GM12891 (cell line): Measurements from ENCODE around the gene TMEM218.
"Not testable (repeated sequence)": the region's sequence is repeated elsewhere in the genome, so short reads cannot be mapped to it uniquely, and the experiment has no call there.

Source experiments
- DNase-seq: peaks from one replicate; pipeline ENCODE4 v3.0.0; 2011; ENCODE audit warnings: low spot score; ENCODE audit not compliant: insufficient read length
- FAIRE-seq: peaks from 2 replicates; lab custom pipeline; 2011; peaks lifted over from hg19 to GRCh38; lab: Jason Lieb, UNC
- PAX5 ChIP-seq: IDR thresholded peaks from 2 replicates; pipeline ENCODE4 v1.6.1; 2011; ENCODE audit warnings: low read length, moderate library complexity, mild to moderate bottlenecking; ENCODE audit not compliant: insufficient read depth, severe bottlenecking
- POLR2A ChIP-seq: IDR thresholded peaks from 2 replicates; pipeline ENCODE4 v1.6.1; 2011; ENCODE audit warnings: low read depth, low read length, control low read depth
- POLR2AphosphoS5 ChIP-seq: IDR thresholded peaks from 2 replicates; pipeline ENCODE4 v1.6.1; 2011; ENCODE audit warnings: low read depth, low read length, control low read depth
- POU2F2 ChIP-seq: IDR thresholded peaks from 2 replicates; pipeline ENCODE4 v1.6.1; 2011; ENCODE audit warnings: low read depth, mild to moderate bottlenecking, control low read depth, low read length, moderate library complexity
- SPI1 ChIP-seq: IDR thresholded peaks from 2 replicates; pipeline ENCODE4 v1.6.1; 2011; ENCODE audit warnings: low read depth, low read length, control low read depth
- TAF1 ChIP-seq: IDR thresholded peaks from 2 replicates; pipeline ENCODE4 v1.6.1; 2011; ENCODE audit warnings: low read depth, low read length, control low read depth

TMEM218 gene

GRCh38 chr11:125063429-125064043 lies 47.9 kb downstream of the TMEM218 start:
- DNase-seq, result no peak
- FAIRE-seq, result peak; percentile 54
- TF ChIP-seq SPI1 (no peak), POLR2AphosphoS5 (no peak), TAF1 (no peak), POLR2A (no peak), POU2F2 (no peak), PAX5 (no peak)

- FAIRE-seq (peak; percentile 97), DNase-seq (peak; percentile 83)
- TF ChIP-seq TAF1 (peak; percentile 27; the same call in 1 of the 2 replicates), SPI1 (peak; percentile 92), PAX5 (no peak), POLR2AphosphoS5 (peak; percentile 70), POLR2A (peak; percentile 70), POU2F2 (0 out of 2 replicates have a peak, but pooled peaks have one; percentile 24)
Measured at GRCh38 chr11:125062931-125063428, 48.4 kb downstream of the TMEM218 start, which contains the start of gene SLC37A2. Gene SLC37A2 (plus strand): TSS chr11:125063305. CDS start chr11:125063368, 63 bp downstream.

- no peak for TF ChIP-seq POLR2A
- no peak for TF ChIP-seq SPI1
- no peak for TF ChIP-seq PAX5
- TF ChIP-seq TAF1, result no peak
- no peak for TF ChIP-seq POU2F2
- no peak for TF ChIP-seq POLR2AphosphoS5
- DNase-seq (no peak), FAIRE-seq (peak; percentile 5)
Measured at GRCh38 chr11:125062218-125062930, 49.1 kb downstream of the TMEM218 start.

GRCh38 chr11:125061281-125061680 lies 50.1 kb downstream of the TMEM218 start:
- DNase-seq (no peak), FAIRE-seq (no peak)
- TF ChIP-seq POLR2AphosphoS5, result no peak
- no peak for TF ChIP-seq SPI1
- no peak for TF ChIP-seq POU2F2
- TF ChIP-seq POLR2A, result no peak
- no peak for TF ChIP-seq PAX5

GRCh38 chr11:125057693-125058016 lies 53.8 kb downstream of the TMEM218 start:
- no peak for TF ChIP-seq POLR2AphosphoS5
- DNase-seq (no peak), FAIRE-seq (no peak)

GRCh38 chr11:125056931-125057692 lies 54.3 kb downstream of the TMEM218 start:
- no peak for FAIRE-seq
- DNase-seq, result no peak
- TF ChIP-seq SPI1, result no peak
- TF ChIP-seq PAX5, result no peak
- no peak for TF ChIP-seq POLR2A
- no peak for TF ChIP-seq POLR2AphosphoS5
- TF ChIP-seq TAF1, result no peak
- TF ChIP-seq POU2F2, result no peak

- FAIRE-seq, DNase-seq: not testable (repeated sequence)
Measured at GRCh38 chr11:125056111-125056510, 55.3 kb downstream of the TMEM218 start.

- DNase-seq (no peak), FAIRE-seq (peak; percentile 5)
Measured at GRCh38 chr11:125055107-125055715, 56.2 kb downstream of the TMEM218 start.

GRCh38 chr11:125053167-125053566 lies 58.3 kb downstream of the TMEM218 start:
- no peak for FAIRE-seq
- no peak for TF ChIP-seq TAF1
- no peak for TF ChIP-seq POU2F2
- no peak for TF ChIP-seq SPI1
- no peak for TF ChIP-seq POLR2A
- TF ChIP-seq PAX5, result no peak
- no peak for TF ChIP-seq POLR2AphosphoS5
- no peak for DNase-seq

More at GRCh38 chr11:125055107-125055715, 56.2 kb downstream of the TMEM218 start:
- TF ChIP-seq POLR2AphosphoS5 (no peak), POU2F2 (no peak), PAX5 (no peak), SPI1 (no peak), POLR2A (no peak), TAF1 (no peak)
